HepG2 (cell line): ENCODE results near the gene CDK5RAP2. TPM values are rescaled to one million over a fixed set of nuclear protein-coding genes. Genes with fewer than 3 reads are reported as not detected.

Experiments
- ATAC-seq: fragments of 200-7000 bp; cut with Tn5 transposase; 3 replicates; pipeline ENCODE4 v1.9.1; 2020; ENCODE audit warnings: mild to moderate bottlenecking, moderate library complexity
- BruUV-seq: library from RNA; stranded (reverse); fragments of 400-500 nt; replicated peaks from 2 replicates; lab custom pipeline; 2021; lab: Mats Ljungman, UMichigan
- CTCF ChIA-PET: fragments of 300-600 bp; formaldehyde crosslinking; extraction: SDS; loops from one replicate; lab custom pipeline; 2021; ENCODE audit warnings: low total read pairs, inconsistent platforms, low intra/inter-chr PET ratio; lab: Yijun Ruan, JAX
- POLR2A ChIA-PET: fragments of 350-600 bp; sonication (Branson Sonifier 250); formaldehyde crosslinking; loops from one replicate; lab custom pipeline; 2020; ENCODE audit warnings: antibody characterized with exemption, inconsistent platforms; lab: Yijun Ruan, JAX
- DNase-seq: peaks from one replicate; pipeline ENCODE4 v3.0.0-alpha.2; 2015; ENCODE audit warnings: low spot score
- FAIRE-seq: peaks from 3 replicates; lab custom pipeline; 2011; peaks lifted over from hg19 to GRCh38; lab: Jason Lieb, UNC
- H2AFZ ChIP-seq: one replicate; pipeline ENCODE4 v1.6.1; 2011; ENCODE audit warnings: low read length, inconsistent platforms
- H3K27ac ChIP-seq: fragments of 300-600 bp; 3 replicates; pipeline ENCODE4 v1.8.0; 2011; ENCODE audit warnings: mixed run types, mild to moderate bottlenecking, mixed read lengths, low read length, inconsistent platforms; ENCODE audit not compliant: insufficient read depth; ENCODE audit errors: extremely low read length
- H3K27me3 ChIP-seq, 2 experiments: fragments of 200-600 bp in 1 of 2; 2 replicates in 1 of 2; 3 replicates in 1 of 2; pipeline versions ENCODE4 v1.6.0 to v1.8.0; 2011; ENCODE audit warnings: low read length in 2 of 2, mild to moderate bottlenecking in 2 of 2, moderate library complexity in 2 of 2, inconsistent platforms in 1 of 2; ENCODE audit not compliant: insufficient read depth in 2 of 2, control insufficient read depth in 1 of 2
- H3K36me3 ChIP-seq, 2 experiments: fragments of 200-600 bp in 1 of 2; replicated peaks in 1 of 2; 2 replicates in 1 of 2; 3 replicates in 1 of 2; pipeline versions ENCODE4 v1.5.1 to v1.8.0; 2011; ENCODE audit warnings: low read length in 2 of 2, inconsistent platforms in 1 of 2; ENCODE audit not compliant: insufficient read depth in 2 of 2, control insufficient read depth in 1 of 2
- H3K4me1 ChIP-seq: 2 replicates; pipeline ENCODE4 v1.5.1; 2012; ENCODE audit warnings: low read length, inconsistent platforms; ENCODE audit not compliant: insufficient read depth
- H3K4me2 ChIP-seq: 2 replicates; pipeline ENCODE4 v1.6.0; 2011; ENCODE audit warnings: low read depth, low read length, inconsistent platforms
- H3K4me3 ChIP-seq, 3 experiments: fragments of 200-600 bp in 1 of 3; sonication (generic), shearing (Covaris generic) in 1 of 3; replicated peaks in 1 of 3; 2 replicates each; pipeline ENCODE4 v1.5.1; 2011 to 2016; ENCODE audit warnings: low read length in 3 of 3, inconsistent platforms in 2 of 3, low read depth in 2 of 3, mild to moderate bottlenecking in 2 of 3, control low read depth in 1 of 3, mixed read lengths in 1 of 3; ENCODE audit not compliant: insufficient read depth in 1 of 3
- H3K79me2 ChIP-seq: one replicate; pipeline ENCODE4 v1.6.1; 2011; ENCODE audit warnings: low read length, inconsistent platforms; ENCODE audit not compliant: insufficient read depth
- H3K9ac ChIP-seq: 2 replicates; pipeline ENCODE4 v1.6.0; 2011; ENCODE audit warnings: mild to moderate bottlenecking, low read depth, low read length, inconsistent platforms; ENCODE audit not compliant: insufficient read depth
- H3K9me3 ChIP-seq: 2 replicates; pipeline ENCODE4 v1.5.1; 2012; ENCODE audit warnings: mild to moderate bottlenecking, low read length
- H4K20me1 ChIP-seq: 2 replicates; pipeline ENCODE4 v1.6.0; 2011; ENCODE audit warnings: inconsistent platforms, mild to moderate bottlenecking, low read length, moderate library complexity; ENCODE audit not compliant: insufficient read depth
- ASH2L ChIP-seq: fragments of 300-600, 200-600 bp; sonication (generic); IDR thresholded peaks from 2 replicates; pipeline ENCODE4 v1.7.0; 2017; ENCODE audit warnings: low read depth, mild to moderate bottlenecking, moderate library complexity, mixed read lengths, low read length; ENCODE audit not compliant: insufficient read length
- DBP ChIP-seq: sonication (generic); formaldehyde crosslinking; IDR thresholded peaks from 2 replicates; pipeline ENCODE4 v1.4.0; 2020; ENCODE audit warnings: missing genetic modification reagents; ENCODE audit errors: not compliant biosample characterization
- E2F5 ChIP-seq: sonication (generic); formaldehyde crosslinking; conservative IDR thresholded peaks from 2 replicates; pipeline ENCODE4 v1.4.0; 2020; ENCODE audit warnings: missing genetic modification reagents
- MEIS1 ChIP-seq: sonication (generic); formaldehyde crosslinking; IDR thresholded peaks from 2 replicates; pipeline ENCODE4 v1.9.0; 2021; ENCODE audit warnings: mild to moderate bottlenecking, missing genetic modification reagents, moderate library complexity, borderline replicate concordance
- SETDB1 ChIP-seq: sonication (generic); formaldehyde crosslinking; IDR thresholded peaks from 2 replicates; pipeline ENCODE4 v1.5.1; 2020; ENCODE audit warnings: missing genetic modification reagents, mild to moderate bottlenecking, borderline replicate concordance
- SIN3B ChIP-seq: fragments of 150-350 bp; IDR thresholded peaks from 2 replicates; pipeline ENCODE4 v1.6.1; 2014; ENCODE audit warnings: low read length
- TSC22D2 ChIP-seq: sonication (generic); formaldehyde crosslinking; IDR thresholded peaks from 2 replicates; pipeline ENCODE4 v1.5.1; 2020; ENCODE audit warnings: missing genetic modification reagents, mild to moderate bottlenecking, borderline replicate concordance
- U2AF1 ChIP-seq: fragments of 200-400 bp; formaldehyde crosslinking; optimal IDR thresholded peaks from 2 replicates; pipeline ENCODE3; 2017; ENCODE audit warnings: mild to moderate bottlenecking, low read depth, low read length
- ZBTB4 ChIP-seq: sonication (generic); formaldehyde crosslinking; IDR thresholded peaks from 2 replicates; pipeline ENCODE4 v1.4.0; 2020; ENCODE audit warnings: missing genetic modification reagents, mild to moderate bottlenecking, borderline replicate concordance
- ZIK1 ChIP-seq: sonication (generic); formaldehyde crosslinking; IDR thresholded peaks from 2 replicates; pipeline ENCODE4 v1.5.0; 2020; ENCODE audit warnings: mild to moderate bottlenecking, low read depth, missing genetic modification reagents, borderline replicate concordance
- ZKSCAN8 ChIP-seq: IDR thresholded peaks from 2 replicates; pipeline ENCODE4 v1.6.1; 2016; ENCODE audit warnings: borderline replicate concordance, missing genetic modification reagents, missing compliant biosample characterization
- ZNF18 ChIP-seq: sonication (generic); formaldehyde crosslinking; IDR thresholded peaks from 2 replicates; pipeline ENCODE4 v1.8.0; 2022; ENCODE audit warnings: mild to moderate bottlenecking, missing genetic modification reagents; ENCODE audit not compliant: insufficient replicate concordance
- ZNF260 ChIP-seq: sonication (generic); formaldehyde crosslinking; IDR thresholded peaks from 2 replicates; pipeline ENCODE4 v1.4.0; 2020; ENCODE audit warnings: missing genetic modification reagents, low read depth, mild to moderate bottlenecking, borderline replicate concordance
- ZNF570 ChIP-seq: sonication (generic); formaldehyde crosslinking; IDR thresholded peaks from 2 replicates; pipeline ENCODE4 v1.4.0; 2020; ENCODE audit warnings: mild to moderate bottlenecking, missing genetic modification reagents, borderline replicate concordance
- ZNF703 ChIP-seq: sonication (generic); formaldehyde crosslinking; IDR thresholded peaks from 2 replicates; pipeline ENCODE4 v1.5.1; 2020; ENCODE audit warnings: missing genetic modification reagents, mild to moderate bottlenecking, moderate library complexity, borderline replicate concordance
- ZNF883 ChIP-seq: sonication (generic); formaldehyde crosslinking; IDR thresholded peaks from 2 replicates; pipeline ENCODE4 v1.5.1; 2020; ENCODE audit warnings: mild to moderate bottlenecking, missing genetic modification reagents; ENCODE audit errors: not compliant biosample characterization
- ZSCAN20 ChIP-seq: sonication (generic); formaldehyde crosslinking; IDR thresholded peaks from 2 replicates; pipeline ENCODE4 v1.4.0; 2020; ENCODE audit warnings: missing genetic modification reagents, mild to moderate bottlenecking, borderline replicate concordance
- WGBS: methylation state at CpG from one replicate; pipeline ENCODE4 v1.1.6; 2017; ENCODE audit warnings: low lambda C conversion rate; 5-methylcytosine and 5-hydroxymethylcytosine counted together
- in situ Hi-C: cut with HindIII; loops from 2 replicates; pipeline ENCODE4 v1.10.0; 2017; ENCODE audit warnings: low pct_unique_long_range_greater_than_20kb; ENCODE audit not compliant: extremely low pct_ligation_motif_present
- intact Hi-C: fragments of 100-400 bp; cut with micrococcal nuclease; formaldehyde crosslinking; loops from one replicate; pipeline ENCODE4 v1.10.0; 2022; ENCODE audit not compliant: unreplicated experiment
- polyA plus RNA-seq, 8 experiments: library from polyadenylated mRNA; depleted of rRNA in 3 of 8; stranded (reverse) in 7 of 8; unstranded in 1 of 8; fragments of >200 nt; fragmentation: Illumina TruSeq in 4 of 8; extraction: Trizol in 4 of 8; gene quantifications; 2 replicates each; pipeline versions ENCODE4 v1.2.1 to v1.2.3, GENCODE V29; 2011 to 2016; ENCODE audit warnings: low read depth in 4 of 8, missing spikeins in 1 of 8, mixed read lengths in 1 of 8; ENCODE audit not compliant: insufficient read depth in 1 of 8
- total RNA-seq, 5 experiments: library from RNA; depleted of rRNA; stranded (reverse); fragments of >200 nt; fragmentation: Illumina TruSeq; extraction: Trizol; gene quantifications; 2 replicates each; pipeline ENCODE4 v1.2.3, GENCODE V29; 2016; ENCODE audit warnings: low read depth in 1 of 5

The CDK5RAP2 gene
- total and polyA plus RNA-seq, 2 of the 13 experiments (the other 11 are each of a cell fraction or from before 2014, with no cell fraction given): 31.8 to 42.2 TPM

- TF ChIP-seq U2AF1 (no peak), SETDB1 (no peak), TSC22D2 (CRISPR knock-in tag) (no peak), ZNF703 (CRISPR knock-in tag) (no peak), E2F5 (CRISPR knock-in tag) (no peak), ZSCAN20 (CRISPR knock-in tag) (no peak), SIN3B (no peak)
Measured at GRCh38 chr9:120485788-120486187, 94.2 kb downstream of the CDK5RAP2 start (continued).

- intact Hi-C loops (no loop called here), in situ Hi-C loops (no loop called here)
- Histone ChIP-seq H2AFZ (no peak overlapping the region), H3K4me2 (no peak overlapping the region), H4K20me1 (no peaks in the 10 kb centered on the region), H3K27ac (no peak overlapping the region), H3K9me3 (no peaks in the 10 kb centered on the region), H3K4me3 (no peak overlapping the region), H3K4me1 (peaks cover 22% of the 10 kb centered on the region), H3K27me3 (no peaks in the 10 kb centered on the region), H3K9ac (no peak overlapping the region), H3K79me2 (peaks cover 4% of the 10 kb centered on the region), H3K36me3 (peaks cover 26 to 80% of the 10 kb centered on the region in 2 experiments)
- no TSS peak for BruUV-seq
- FAIRE-seq (no peak), DNase-seq (no peak), ATAC-seq (no peak)
- CTCF ChIA-PET: no interaction called here
- POLR2A ChIA-PET: no interaction called here
- 98% methylated on average over 5 of the region's 5 CpGs for WGBS
- TF ChIP-seq ZIK1 (CRISPR knock-in tag) (no peak), ZSCAN20 (CRISPR knock-in tag) (no peak), ZNF570 (CRISPR knock-in tag) (no peak), ZBTB4 (CRISPR knock-in tag) (no peak), DBP (CRISPR knock-in tag) (no peak), ASH2L (no peak), MEIS1 (no peak), ZNF883 (no peak), ZNF18 (CRISPR knock-in tag) (no peak), ZNF260 (CRISPR knock-in tag) (no peak), ZKSCAN8 (CRISPR knock-in tag) (no peak)
Measured at GRCh38 chr9:120484162-120484561, 95.8 kb downstream of the CDK5RAP2 start.
